ENCODE data around the gene EEIG1. TPM values are rescaled to one million over a fixed set of nuclear protein-coding genes. Genes with fewer than 3 reads are reported as not detected.

Gene EEIG1
- total RNA-seq, 1 donor from 2014 or later = 13.6 TPM

- no peak for DNase-seq
Observed at GRCh38 chr9:127974769-127975261, 6.0 kb downstream of the EEIG1 start.

- DNase-seq = no peak
Observed at GRCh38 chr9:127974001-127974768, 6.6 kb downstream of the EEIG1 start.

DNA sequence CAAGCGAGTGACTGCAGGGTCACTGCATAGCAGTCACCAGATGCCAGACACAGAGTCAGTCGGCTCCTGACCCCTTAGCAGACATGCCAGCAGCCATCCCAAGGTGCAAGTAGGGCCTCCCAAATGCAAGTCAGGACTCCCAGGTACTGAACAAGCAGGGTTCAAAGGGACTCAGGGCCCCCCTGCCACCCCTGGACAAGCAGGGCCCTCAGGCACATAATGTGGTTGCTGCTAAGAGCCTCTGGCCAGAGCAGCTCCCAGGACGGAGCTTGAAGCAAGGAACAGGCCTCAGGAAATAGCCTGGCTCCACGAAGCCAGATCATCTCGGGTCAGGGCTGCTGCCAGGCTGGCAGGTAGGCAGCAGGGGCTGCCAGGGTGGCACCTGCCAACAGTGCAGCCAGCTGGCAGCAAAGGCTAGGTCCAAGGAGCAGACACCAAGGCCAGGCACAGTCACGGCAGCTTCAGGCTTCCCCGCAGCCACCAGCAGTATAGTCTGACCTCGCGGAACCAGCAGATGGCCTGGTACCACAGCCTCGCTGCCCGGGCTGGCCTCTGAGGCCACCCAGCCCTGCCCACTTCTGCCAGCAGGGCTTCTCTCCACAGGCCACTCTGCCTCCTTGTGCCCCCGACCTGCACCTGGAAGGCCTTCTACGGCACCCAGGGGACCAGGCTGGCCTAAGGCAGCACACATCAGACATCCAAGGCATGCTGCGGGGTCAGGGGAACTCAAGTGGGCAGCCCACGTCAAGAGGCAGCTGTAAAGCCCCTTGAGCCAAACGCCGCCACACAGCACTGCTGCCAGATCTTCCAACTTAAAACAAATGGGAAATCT is 7.4 kb downstream of the EEIG1 start:
- no peak for DNase-seq

DNA sequence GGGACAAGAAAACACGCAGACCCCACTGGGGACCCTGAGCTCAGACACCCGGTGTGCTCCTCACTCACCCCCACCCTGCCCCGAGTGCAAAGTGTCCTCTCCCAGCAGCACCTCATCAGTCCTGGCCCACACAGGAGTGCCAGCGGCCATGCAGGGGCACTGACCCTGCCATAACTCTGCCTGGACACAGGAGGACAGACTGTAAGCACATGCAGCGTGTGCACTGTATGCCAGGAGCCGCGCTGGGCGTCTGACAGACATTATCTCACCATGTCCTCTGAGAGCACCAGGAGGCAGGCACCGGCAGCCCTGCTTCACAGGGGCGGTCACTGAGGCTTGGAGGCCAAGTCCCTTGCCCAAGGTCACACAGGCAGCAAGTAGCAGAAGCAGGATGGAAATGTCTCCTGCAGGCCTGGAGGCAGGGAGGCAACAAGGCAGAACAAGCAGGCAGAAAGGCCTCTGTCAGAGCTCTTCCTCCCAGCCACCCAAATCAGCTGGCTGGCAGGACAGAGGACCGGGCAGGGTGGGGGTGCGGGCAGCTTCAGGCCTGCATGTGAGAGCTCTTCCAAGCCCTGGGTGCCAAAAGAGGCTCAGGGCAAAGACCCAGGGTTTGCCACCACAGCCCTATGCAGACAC is 8.4 kb downstream of the EEIG1 start:
- no peak for DNase-seq

GRCh38 chr9:127971357-127972235 is 9.2 kb downstream of the EEIG1 start:
- peak; percentile 72 for DNase-seq

DNA sequence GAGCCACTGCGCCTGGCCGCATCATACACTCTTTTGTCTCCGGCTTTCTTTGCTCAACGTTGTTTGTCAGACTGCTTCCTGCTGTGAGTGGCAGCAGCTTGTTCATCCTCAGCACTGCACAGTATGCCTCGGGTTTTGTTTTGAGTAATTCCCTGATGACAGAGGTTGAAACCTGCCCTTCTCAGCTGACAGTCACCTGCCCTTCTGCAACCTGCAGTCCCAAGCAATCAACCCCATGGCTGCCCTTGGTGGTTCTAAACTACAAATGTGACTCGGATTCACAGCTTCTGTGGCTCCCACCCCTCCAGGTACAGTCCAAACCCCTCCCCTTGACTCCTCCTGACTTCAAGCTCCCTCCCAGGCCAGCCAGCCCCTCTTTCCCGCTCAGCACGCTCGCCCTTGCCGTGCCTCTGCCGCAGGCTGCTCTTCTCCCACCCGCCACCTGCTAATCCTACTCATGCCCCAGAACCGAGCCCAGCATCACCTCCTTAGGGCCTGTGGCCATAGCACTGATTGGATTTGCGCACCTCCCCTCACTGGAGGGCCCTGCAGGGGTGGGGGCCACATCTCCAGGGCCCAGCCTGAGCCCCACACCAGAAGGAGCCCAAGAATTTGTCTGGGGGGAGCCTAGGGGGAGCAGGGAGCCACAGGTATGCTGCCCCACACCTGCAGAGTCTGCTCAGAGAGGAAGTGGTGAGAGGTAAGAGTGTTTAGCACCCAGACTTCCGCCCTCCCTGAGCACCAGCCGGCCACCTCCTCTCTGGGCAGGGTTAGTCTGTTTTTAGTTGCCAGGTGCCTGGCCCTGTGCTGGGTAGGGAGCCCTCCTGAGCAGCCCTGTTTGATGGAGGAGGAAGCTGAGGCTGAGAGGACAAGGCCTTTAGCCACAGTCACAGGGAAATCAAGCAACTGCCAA is 10.1 kb downstream of the EEIG1 start:
- peak; percentile 46 for DNase-seq

- peak; percentile 49 for DNase-seq
Observed at GRCh38 chr9:127968700-127969383, 11.9 kb downstream of the EEIG1 start.

- DNase-seq = no peak
Observed at GRCh38 chr9:127968042-127968441, 12.7 kb downstream of the EEIG1 start.

DNA sequence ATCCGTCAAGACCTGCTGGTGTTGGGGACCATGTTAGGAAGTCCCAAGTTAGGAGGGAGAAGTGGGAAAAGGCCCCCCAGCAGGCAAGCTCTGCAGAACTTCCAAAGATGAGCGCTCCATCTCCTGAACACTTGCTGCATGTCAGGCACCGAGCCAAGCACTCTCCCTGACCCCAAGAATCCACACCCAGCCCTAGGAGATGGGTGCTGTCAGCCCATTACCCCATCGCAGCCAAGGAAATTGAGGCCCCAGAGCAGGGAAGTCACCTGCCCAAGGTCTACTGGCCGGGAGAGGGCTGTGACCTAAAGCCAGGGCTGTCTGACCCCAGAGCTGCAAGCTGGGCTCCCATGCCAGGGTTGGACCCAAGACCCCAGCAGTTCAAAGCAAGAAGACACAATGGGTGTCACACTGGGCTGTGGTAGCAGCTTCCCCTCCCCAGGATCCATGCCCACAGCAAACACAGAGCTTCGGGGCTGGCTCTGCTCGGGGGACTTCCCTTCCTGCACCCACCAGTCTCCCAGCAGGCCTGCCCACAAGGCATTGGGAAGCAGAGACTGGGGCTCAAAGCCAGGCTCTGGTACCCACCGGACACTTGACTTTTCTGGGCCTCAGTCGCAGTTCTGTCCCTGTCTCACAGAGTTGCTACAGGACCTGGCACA is 13.5 kb downstream of the EEIG1 start:
- DNase-seq = no peak

- no peak for DNase-seq
Observed at GRCh38 chr9:127966416-127967150, 14.2 kb downstream of the EEIG1 start.

GRCh38 chr9:127965953-127966352 is 14.8 kb downstream of the EEIG1 start:
- DNase-seq = no peak

GRCh38 chr9:127963359-127964064 is 17.3 kb downstream of the EEIG1 start:
- DNase-seq = no peak

DNA sequence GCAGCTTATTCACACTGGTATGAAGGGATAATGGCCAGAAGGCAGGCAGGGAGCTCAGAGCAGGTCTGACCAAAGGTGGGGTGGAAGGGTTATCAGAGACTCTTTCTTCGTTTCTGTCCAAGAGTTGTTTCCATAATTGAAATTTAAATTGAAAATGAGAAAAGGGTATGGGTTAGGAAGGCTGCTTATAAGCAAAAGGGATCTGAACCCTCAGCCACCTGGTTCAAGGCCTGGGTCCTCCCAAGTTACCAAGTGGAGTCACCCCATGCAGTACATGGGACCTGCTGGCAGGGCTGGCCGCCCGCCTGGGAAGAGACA is 17.8 kb downstream of the EEIG1 start:
- no peak for DNase-seq

DNA sequence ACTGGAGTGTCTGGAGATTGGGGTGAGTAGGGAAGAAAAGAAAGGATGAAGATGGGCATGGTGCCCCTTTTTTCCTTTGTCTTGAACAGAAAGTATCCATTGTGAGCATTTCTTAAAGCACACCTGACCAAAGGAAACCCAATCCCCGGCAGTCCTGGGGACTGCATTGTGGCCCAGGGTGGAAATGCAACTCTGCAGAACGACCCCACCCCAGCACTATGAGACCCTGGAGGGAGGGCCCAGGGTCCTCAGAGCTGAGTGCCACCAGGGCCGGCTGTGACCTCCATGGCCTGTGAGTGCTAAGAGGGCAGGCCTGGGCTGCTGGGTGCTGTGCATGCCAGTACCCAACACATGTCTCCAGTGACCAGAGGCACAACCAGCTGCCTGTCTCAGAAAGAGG is 18.5 kb downstream of the EEIG1 start:
- DNase-seq = no peak

DNA sequence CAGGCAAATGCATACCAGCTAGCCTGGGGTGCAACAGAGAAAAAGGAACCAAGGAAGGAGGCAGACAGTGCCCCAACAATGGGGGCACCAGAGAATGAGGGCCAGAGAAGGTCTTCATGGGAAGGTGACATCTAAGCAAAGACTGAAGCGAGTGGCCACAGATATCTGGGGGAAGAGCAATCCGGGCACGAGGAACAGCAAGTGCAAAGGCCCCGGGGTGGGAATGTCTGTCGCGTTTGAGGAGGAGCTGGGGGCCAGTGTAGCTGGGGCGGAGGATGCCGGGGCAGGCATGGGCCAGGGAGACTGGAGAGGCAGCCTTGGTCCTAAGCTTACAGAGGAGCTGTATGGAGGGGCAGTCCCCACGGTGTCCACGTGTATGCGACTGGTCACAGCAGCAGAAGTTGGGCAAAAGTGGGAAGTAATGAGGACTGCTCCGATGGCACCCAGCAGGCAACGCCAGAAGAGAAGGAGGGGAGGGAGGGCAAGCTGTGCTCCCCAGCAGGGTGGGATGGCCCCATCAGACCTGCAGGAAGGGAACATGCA is 19.1 kb downstream of the EEIG1 start:
- no peak for DNase-seq

DNA sequence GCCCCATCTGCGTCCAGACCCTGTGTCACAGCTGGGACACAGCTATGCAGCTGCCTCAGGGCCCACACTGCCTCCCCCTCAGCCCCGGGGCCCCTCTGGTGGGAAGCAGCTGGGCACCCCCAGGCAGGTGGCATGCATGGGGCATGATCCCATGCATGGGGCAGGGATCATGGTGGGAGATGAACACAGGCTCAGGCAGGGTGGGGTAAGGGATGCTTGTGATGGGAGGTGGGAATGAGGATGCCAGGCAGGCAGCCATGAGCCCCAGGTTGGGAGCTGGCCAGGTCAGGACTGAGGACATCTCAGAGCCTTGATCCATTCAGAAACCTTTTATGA is 19.7 kb downstream of the EEIG1 start:
- no peak for DNase-seq

DNA sequence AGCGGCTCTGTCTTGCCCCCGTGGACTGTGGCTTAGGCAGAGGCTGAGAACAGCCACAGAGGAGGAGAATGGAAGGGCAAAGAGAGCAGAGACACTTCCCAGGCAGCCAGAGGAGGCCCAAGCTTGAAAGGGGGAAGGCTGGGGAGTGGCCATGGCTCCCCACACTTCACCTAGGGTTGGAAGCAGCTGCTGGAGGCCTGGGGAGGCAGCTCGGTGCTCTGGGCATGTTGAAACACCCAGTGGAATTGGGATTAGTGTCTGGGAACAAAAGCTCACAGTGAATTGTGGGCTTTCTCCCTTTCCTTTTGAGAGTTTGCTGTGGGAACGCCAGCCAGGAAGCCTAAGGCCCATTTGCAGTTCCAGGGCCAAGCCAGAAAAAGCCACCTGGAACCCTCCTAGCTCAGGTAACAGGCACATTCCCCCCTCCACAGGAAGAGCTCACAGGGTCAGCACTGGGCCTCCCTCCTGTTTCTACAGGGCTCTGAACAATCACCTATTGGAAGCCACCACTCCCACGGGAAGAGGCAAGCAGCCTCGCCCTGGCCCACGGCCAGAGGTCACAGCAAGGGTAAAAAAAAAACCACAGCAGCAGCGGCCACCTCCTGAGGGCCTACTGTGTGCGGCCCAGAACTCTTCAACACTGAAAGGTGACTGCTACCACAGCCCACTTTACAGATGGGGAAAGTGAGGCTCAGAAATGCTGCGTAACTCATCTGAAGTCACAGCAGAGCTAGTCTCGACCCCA is 20.2 kb downstream of the EEIG1 start:
- DNase-seq = peak; percentile 67
